Testis (tissue), 3 donors: ENCODE data around the gene ENAM. TPM values are rescaled to one million over a fixed set of nuclear protein-coding genes. Genes with fewer than 3 reads are reported as not detected.

Source experiments
- DNase-seq: peaks from one replicate; pipeline ENCODE4 v3.0.0-alpha.2; 2019
- H3K27ac ChIP-seq, 2 donors: fragments of 200-600 bp; sonication (generic); one replicate each; pipeline ENCODE4 v1.5.1; 2019
- H3K27me3 ChIP-seq: fragments of 200-600 bp; sonication (generic); one replicate; pipeline ENCODE4 v1.5.1; 2019
- H3K36me3 ChIP-seq: fragments of 200-600 bp; sonication (generic); one replicate; pipeline ENCODE4 v1.5.1; 2017; ENCODE audit warnings: low read depth; ENCODE audit errors: missing control alignments
- H3K4me1 ChIP-seq: fragments of 200-600 bp; sonication (generic); one replicate; pipeline ENCODE4 v1.5.1; 2019
- H3K4me3 ChIP-seq, 2 donors: fragments of 200-600 bp; sonication (generic); one replicate each; pipeline ENCODE4 v1.5.1; 2017 to 2019
- H3K9me3 ChIP-seq: fragments of 200-600 bp; sonication (generic); one replicate; pipeline ENCODE4 v1.5.1; 2017
- CTCF ChIP-seq, 3 experiments: fragments of 450-650 bp in 2 of 3; fragments of 200-600 bp in 1 of 3; sonication (generic) in 1 of 3; IDR thresholded peaks; one replicate each; pipeline ENCODE4 v1.5.1; 2016 to 2019; ENCODE audit warnings: antibody characterized with exemption in 3 of 3, mild to moderate bottlenecking in 2 of 3, moderate library complexity in 1 of 3
- POLR2A ChIP-seq: fragments of 450-650 bp; IDR thresholded peaks from one replicate; pipeline ENCODE4 v1.6.1; 2017; ENCODE audit warnings: antibody characterized with exemption, mild to moderate bottlenecking, moderate library complexity
- WGBS, 2 donors: methylation state at CpG; one replicate each; pipeline ENCODE4 v1.1.5; 2018; 5-methylcytosine and 5-hydroxymethylcytosine counted together
- intact Hi-C: fragments of 100-400 bp; cut with DNase I; formaldehyde crosslinking; loops from one replicate; pipeline ENCODE4 v1.15.1; 2023; ENCODE audit warnings: low total_unique reads
- polyA plus RNA-seq: library from polyadenylated mRNA; stranded (reverse); fragments of 350-450 nt; fragmentation: Illumina TruSeq; extraction: RNeasy Lipid Tissue Mini Kit (QIAGEN cat#74804); gene quantifications from one replicate; pipeline ENCODE4 v1.2.3, GENCODE V29; 2014; ENCODE audit warnings: low read depth, low replicate concordance; ENCODE audit not compliant: insufficient read depth
- total RNA-seq, 2 donors: library from RNA; depleted of rRNA; stranded (reverse); fragments of >200 nt; gene quantifications; one replicate each; pipeline ENCODE4 v1.2.3, GENCODE V29; 2016

Gene ENAM
- total and polyA plus RNA-seq, 3 donors from 2014 or later = 0.16 to 2.4 (median 0.38) TPM

- no peaks in the 10 kb centered on the region for H3K27me3 ChIP-seq
- no peaks in the 10 kb centered on the region for H3K9me3 ChIP-seq
- DNase-seq = no peak
- no peak for TF ChIP-seq POLR2A
- TF ChIP-seq CTCF (IDR thresholded peaks at IDR 0.05) = no peak
- no peaks in the 10 kb centered on the region for H3K4me1 ChIP-seq
- intact Hi-C loops = no loop called here
- no peak overlapping the region for H3K27ac ChIP-seq
- H3K4me3 ChIP-seq = no peak overlapping the region
- no peaks in the 10 kb centered on the region for H3K36me3 ChIP-seq
Observed at GRCh38 chr4:70674191-70674590, 45.6 kb downstream of the ENAM start.

GRCh38 chr4:70674731-70675130 lies 46.2 kb downstream of the ENAM start:
- Histone ChIP-seq H3K9me3 (no peaks in the 10 kb centered on the region), H3K4me3 (no peak overlapping the region), H3K36me3 (no peaks in the 10 kb centered on the region), H3K4me1 (no peaks in the 10 kb centered on the region), H3K27ac (no peak overlapping the region), H3K27me3 (no peaks in the 10 kb centered on the region)
- 33 to 42% methylated on average over 1 of the region's 1 CpG for WGBS, 2 donors
- no peak for DNase-seq
- TF ChIP-seq CTCF (IDR thresholded peaks at IDR 0.05) (no peak), POLR2A (no peak)
- intact Hi-C loops = no loop called here

DNA sequence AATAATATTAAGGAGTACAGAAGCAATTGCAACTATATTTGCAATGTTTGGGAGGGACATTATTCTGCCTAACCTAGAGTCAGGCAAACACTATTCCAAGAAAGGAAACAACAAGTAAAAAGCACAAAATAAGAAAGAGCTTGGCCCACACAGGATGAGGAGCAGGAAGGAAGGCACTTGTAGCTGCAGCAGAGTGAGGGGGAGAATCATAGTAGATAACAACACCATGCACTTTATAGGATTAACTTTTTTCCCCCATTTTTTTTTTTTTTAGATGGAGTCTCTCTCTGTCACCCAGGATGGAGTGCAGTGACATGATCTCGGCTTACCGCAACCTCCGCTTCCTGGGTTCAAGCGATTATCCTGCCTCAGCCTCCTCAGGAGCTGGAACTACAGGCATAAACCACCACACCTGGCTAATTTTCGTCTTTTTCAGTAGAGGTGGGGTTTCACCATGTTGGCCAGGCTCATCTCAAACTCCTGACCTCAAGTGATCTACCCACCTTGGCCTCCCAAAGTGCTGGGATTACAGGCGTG lies 48.1 kb downstream of the ENAM start:
- Histone ChIP-seq H3K27ac (no peak overlapping the region), H3K4me1 (no peaks in the 10 kb centered on the region), H3K27me3 (no peaks in the 10 kb centered on the region), H3K9me3 (no peaks in the 10 kb centered on the region), H3K36me3 (no peaks in the 10 kb centered on the region), H3K4me3 (no peak overlapping the region)
- 91 to 92% methylated on average over 6 of the region's 6 CpGs for WGBS, 2 donors
- intact Hi-C loops = no loop called here
- DNase-seq = no peak
- TF ChIP-seq POLR2A (no peak), CTCF (IDR thresholded peaks at IDR 0.05) (no peak)

DNA sequence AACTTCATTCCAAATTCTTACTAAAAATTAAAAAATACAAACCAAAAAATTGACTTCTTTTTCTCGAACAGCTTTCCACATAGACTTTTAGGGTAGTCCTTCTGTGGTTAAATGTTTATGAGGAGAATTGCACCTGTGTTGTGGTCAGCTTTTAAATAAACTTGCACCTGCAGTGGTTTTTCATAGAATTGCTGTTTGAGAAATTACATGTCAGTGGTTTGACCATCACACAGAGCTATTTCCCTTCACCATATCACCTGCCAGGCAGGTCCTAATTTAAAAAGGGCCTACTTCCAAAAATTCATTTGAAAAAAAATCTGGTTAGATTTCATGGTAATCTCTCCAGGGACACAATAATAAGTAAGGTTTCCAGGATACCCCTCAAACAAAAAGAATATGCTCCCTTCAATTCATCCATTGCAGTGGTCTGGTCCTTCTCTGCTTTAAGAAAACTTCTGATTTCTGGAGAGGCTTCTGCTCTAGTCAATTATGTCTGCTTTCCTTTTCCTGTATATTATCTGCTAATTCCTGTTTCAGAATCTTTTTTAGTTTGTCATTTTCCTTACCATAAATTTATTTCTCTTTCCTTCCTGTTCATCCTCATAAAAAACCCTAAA lies 49.9 kb downstream of the ENAM start:
- intact Hi-C loops = no loop called here
- Histone ChIP-seq H3K36me3 (no peaks in the 10 kb centered on the region), H3K4me3 (no peak overlapping the region), H3K9me3 (no peaks in the 10 kb centered on the region), H3K4me1 (no peaks in the 10 kb centered on the region), H3K27me3 (no peaks in the 10 kb centered on the region), H3K27ac (no peak overlapping the region)
- no peak for TF ChIP-seq POLR2A
- no peak for TF ChIP-seq CTCF (IDR thresholded peaks at IDR 0.05)
- no peak for DNase-seq
- 82 to 92% methylated on average over 1 of the region's 1 CpG for WGBS, 2 donors

DNA sequence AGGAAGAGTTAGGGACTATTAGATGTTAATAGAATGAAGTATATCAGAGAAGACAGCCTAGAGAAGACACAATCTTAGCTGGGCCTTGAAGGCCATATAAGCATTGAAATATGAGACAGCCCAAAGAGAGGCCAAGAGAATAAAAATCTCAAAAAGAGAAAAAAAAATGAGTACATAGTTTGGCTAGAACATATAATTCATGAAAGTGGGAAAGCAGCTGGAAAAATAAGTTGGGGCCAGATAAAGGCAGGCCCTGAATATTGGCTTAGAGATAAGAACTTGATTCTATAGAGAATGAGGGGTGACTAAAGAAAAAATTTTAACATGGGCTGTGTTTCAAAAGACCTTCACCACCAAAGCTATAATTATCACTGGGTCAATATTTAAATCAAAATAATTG lies 52.4 kb downstream of the ENAM start:
- Histone ChIP-seq H3K27ac (no peak overlapping the region), H3K4me1 (no peaks in the 10 kb centered on the region), H3K27me3 (no peaks in the 10 kb centered on the region), H3K9me3 (no peaks in the 10 kb centered on the region), H3K4me3 (no peak overlapping the region), H3K36me3 (no peaks in the 10 kb centered on the region)
- no peak for TF ChIP-seq POLR2A
- DNase-seq = no peak
- intact Hi-C loops = no loop called here
